Fibroblast of lung (primary cell): ENCODE data around the gene RTN3. TPM values are rescaled to one million over a fixed set of nuclear protein-coding genes. Genes with fewer than 3 reads are reported as not detected.

ENCODE experiments used
- DNase-seq, 2 donors: peaks; one replicate each; pipeline versions ENCODE4 v3.0.0 to v3.0.0-alpha.2; 2010; ENCODE audit warnings: low read depth in 2 of 2
- H2AFZ ChIP-seq: 2 replicates; pipeline ENCODE4 v1.5.1; 2012; ENCODE audit warnings: low read length, control low read depth, inconsistent platforms
- H3K27ac ChIP-seq: 2 replicates; pipeline ENCODE4 v1.5.1; 2011; ENCODE audit warnings: low read length, control low read depth; ENCODE audit not compliant: insufficient read depth
- H3K27me3 ChIP-seq: 2 replicates; pipeline ENCODE4 v1.5.1; 2011; ENCODE audit warnings: mild to moderate bottlenecking, low read length; ENCODE audit not compliant: control insufficient read depth, insufficient read depth
- H3K36me3 ChIP-seq: 2 replicates; pipeline ENCODE4 v1.5.1; 2011; ENCODE audit warnings: low read length; ENCODE audit not compliant: control insufficient read depth, insufficient read depth
- H3K4me1 ChIP-seq: 2 replicates; pipeline ENCODE4 v1.5.1; 2011; ENCODE audit warnings: low read length; ENCODE audit not compliant: control insufficient read depth, insufficient read depth; ENCODE audit errors: extremely low read depth
- H3K4me2 ChIP-seq: 2 replicates; pipeline ENCODE4 v1.5.1; 2011; ENCODE audit warnings: low read length, control low read depth; ENCODE audit not compliant: insufficient read depth; ENCODE audit errors: extremely low read depth
- H3K4me3 ChIP-seq, 4 experiments: fragments of 200-600 bp in 1 of 4; sonication (generic) in 1 of 4; replicated peaks in 1 of 4; 2 replicates each; pipeline ENCODE4 v1.5.1; 2011 to 2016; ENCODE audit warnings: low read length in 4 of 4, low read depth in 3 of 4, mild to moderate bottlenecking in 3 of 4, control low read depth in 2 of 4, inconsistent platforms in 1 of 4, mixed read lengths in 1 of 4; ENCODE audit not compliant: insufficient read depth in 1 of 4; ENCODE audit errors: control extremely low read depth in 1 of 4
- H3K79me2 ChIP-seq: 2 replicates; pipeline ENCODE4 v1.5.1; 2012; ENCODE audit warnings: mild to moderate bottlenecking, low read length, inconsistent platforms; ENCODE audit not compliant: control insufficient read depth, insufficient read depth
- H3K9ac ChIP-seq: 2 replicates; pipeline ENCODE4 v1.5.1; 2011; ENCODE audit warnings: mild to moderate bottlenecking, low read length, control low read depth; ENCODE audit not compliant: insufficient read depth
- H3K9me3 ChIP-seq: 2 replicates; pipeline ENCODE4 v1.5.1; 2012; ENCODE audit warnings: low read depth, low read length; ENCODE audit not compliant: control insufficient read depth, insufficient read depth
- H4K20me1 ChIP-seq: 2 replicates; pipeline ENCODE4 v1.5.1; 2011; ENCODE audit warnings: low read length; ENCODE audit not compliant: control insufficient read depth, insufficient read depth; ENCODE audit errors: extremely low read depth
- CTCF ChIP-seq, 2 donors: IDR thresholded peaks in 1 of 2; conservative IDR thresholded peaks in 1 of 2; 1 replicate in 1 of 2; 2 replicates in 1 of 2; pipeline ENCODE4 v1.5.1; 2011 to 2012; ENCODE audit warnings: low read length in 2 of 2, control low read depth in 1 of 2, inconsistent platforms in 1 of 2, low read depth in 1 of 2, mild to moderate bottlenecking in 1 of 2
- EZH2 ChIP-seq: IDR thresholded peaks from 2 replicates; pipeline ENCODE4 v1.5.1; 2012; ENCODE audit warnings: low read length, control low read depth, mild to moderate bottlenecking; ENCODE audit errors: missing control alignments
- polyA plus RNA-seq, 2 donors: library from polyadenylated mRNA; depleted of rRNA in 1 of 2; stranded (reverse) in 1 of 2; unstranded in 1 of 2; fragments of >200 nt; gene quantifications; 2 replicates each; pipeline ENCODE4 v1.2.1, GENCODE V29; 2011 to 2012; ENCODE audit warnings: missing spikeins in 1 of 2
- total RNA-seq: library from RNA; depleted of rRNA; stranded (reverse); fragments of >200 nt; gene quantifications from 2 replicates; pipeline ENCODE4 v1.2.1, GENCODE V29; 2014

The RTN3 gene
- total and polyA plus RNA-seq, 2 donors (not counting 1 experiment from before 2014, with no cell fraction given): 93.3 to 167 TPM

DNA sequence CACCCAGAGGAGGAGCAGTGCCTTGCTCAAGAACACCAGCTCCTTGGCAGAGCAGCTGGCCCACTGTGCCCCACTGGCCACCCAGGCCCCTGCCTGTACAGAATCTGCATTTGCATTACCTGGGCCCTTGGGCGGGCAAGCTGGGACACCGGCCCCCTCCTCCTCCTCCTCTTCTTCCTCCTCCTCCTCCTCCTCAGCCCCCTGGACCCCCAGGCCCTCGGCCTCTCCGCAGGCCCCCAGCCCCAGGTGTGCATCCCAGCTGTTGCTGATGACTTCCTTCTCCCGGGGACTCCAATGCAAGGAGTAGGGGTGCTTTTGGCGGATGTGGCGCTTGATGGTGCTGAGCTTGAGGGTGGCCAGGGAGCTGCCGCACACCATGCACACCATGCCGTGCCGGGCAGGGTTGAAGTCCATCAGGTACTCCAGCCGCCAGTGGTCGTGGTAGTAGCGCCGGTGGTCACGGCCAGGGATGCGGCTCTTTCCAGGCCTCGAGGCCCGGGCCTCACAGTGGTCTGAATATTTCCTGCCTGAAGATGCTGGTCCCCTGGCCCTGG, 84.5 kb downstream of the RTN3 start:
- Histone ChIP-seq H3K27me3 (no peaks in the 10 kb centered on the region), H3K4me2 (no peak overlapping the region), H3K4me1 (peaks cover 14% of the 10 kb centered on the region), H3K36me3 (peaks cover 11% of the 10 kb centered on the region), H3K9me3 (no peaks in the 10 kb centered on the region), H3K27ac (no peak overlapping the region), H2AFZ (no peak overlapping the region), H3K9ac (no peak overlapping the region), H3K79me2 (peaks cover 13% of the 10 kb centered on the region), H3K4me3 (peak overlapping the region in 1 of 4 experiments; percentile 94), H4K20me1 (no peaks in the 10 kb centered on the region)
- no peak for TF ChIP-seq EZH2
- TF ChIP-seq CTCF (conservative IDR thresholded peaks at IDR 0.05 in 1 of 2, IDR thresholded peaks at IDR 0.05 in 1 of 2; ENCODE audit: low read depth in 1 of 2, low read length in 2 of 2): no peak
- no peak for DNase-seq

DNA sequence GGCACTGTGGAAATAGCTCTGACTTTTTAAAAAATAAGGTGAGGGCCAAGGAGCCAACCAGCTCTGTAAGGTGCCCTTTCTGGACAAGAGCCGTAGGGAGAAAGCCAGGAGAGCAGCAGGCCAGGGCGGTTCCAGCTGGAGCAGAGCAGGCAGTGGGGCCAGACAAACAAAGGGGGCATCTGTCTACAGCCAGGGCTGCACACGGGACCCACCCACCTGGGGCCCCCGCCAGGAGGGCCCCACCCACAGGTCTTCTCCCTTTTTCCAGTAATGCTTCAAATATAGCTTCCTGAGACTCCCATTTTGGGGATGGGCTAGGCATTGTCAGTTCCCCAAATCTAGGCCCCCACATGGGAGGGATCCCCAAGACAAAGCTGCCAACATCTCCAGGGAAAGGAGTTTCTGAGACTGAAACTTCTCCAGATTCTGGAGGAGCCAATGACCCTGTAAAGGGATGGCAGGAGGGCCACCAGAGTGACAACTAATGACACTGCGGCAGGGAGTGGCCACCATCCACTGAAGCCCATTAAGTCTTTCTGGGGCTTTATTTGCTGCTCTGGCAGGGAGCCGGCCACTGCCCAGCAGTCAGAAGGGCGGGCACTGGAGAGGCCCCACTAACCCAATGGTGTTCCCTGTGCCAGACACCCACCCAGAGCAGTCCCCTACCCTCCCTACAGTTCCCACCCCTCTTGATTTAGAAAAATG, 85.4 kb downstream of the RTN3 start:
- Histone ChIP-seq H3K9me3 (no peaks in the 10 kb centered on the region), H3K4me2 (peak overlapping the region; percentile 94), H3K79me2 (peaks cover 13% of the 10 kb centered on the region), H3K4me1 (peaks cover 14% of the 10 kb centered on the region), H3K36me3 (peaks cover 11% of the 10 kb centered on the region), H3K4me3 (peak overlapping the region; percentile 80 to 94 (median 88)), H3K27ac (no peak overlapping the region), H3K9ac (peak overlapping the region; percentile 4), H2AFZ (no peak overlapping the region), H3K27me3 (no peaks in the 10 kb centered on the region), H4K20me1 (no peaks in the 10 kb centered on the region)
- no peak for DNase-seq
- TF ChIP-seq CTCF (conservative IDR thresholded peaks at IDR 0.05 in 1 of 2, IDR thresholded peaks at IDR 0.05 in 1 of 2; ENCODE audit: low read depth in 1 of 2, low read length in 2 of 2) (no peak), EZH2 (no peak)

- Histone ChIP-seq H3K27me3 (no peaks in the 10 kb centered on the region), H3K9me3 (no peaks in the 10 kb centered on the region), H3K27ac (peak overlapping the region; percentile 56), H3K79me2 (peaks cover 13% of the 10 kb centered on the region), H3K4me3 (peak overlapping the region; percentile 80 to 94 (median 88)), H2AFZ (no peak overlapping the region), H3K4me2 (peak overlapping the region; percentile 94), H4K20me1 (no peaks in the 10 kb centered on the region), H3K4me1 (peaks cover 13% of the 10 kb centered on the region), H3K9ac (no peak overlapping the region), H3K36me3 (peaks cover 11% of the 10 kb centered on the region)
- TF ChIP-seq CTCF (conservative IDR thresholded peaks at IDR 0.05 in 1 of 2, IDR thresholded peaks at IDR 0.05 in 1 of 2; ENCODE audit: low read depth in 1 of 2, low read length in 2 of 2) (no peak), EZH2 (no peak)
- DNase-seq: no peak
These were observed 85.9 kb downstream of the RTN3 start for GRCh38 chr11:63767267-63767564.
